DOHH2 (cell line): ENCODE measurements around the gene MYBPH.
A peak's percentile ranks its signal among the peaks of the same experiment; 100 is the strongest.

Source experiments
- H3F3A ChIP-seq: fragments of 200-600 bp; sonication (generic), shearing (Covaris generic); 2 replicates; pipeline ENCODE4 v1.6.0; 2016; ENCODE audit warnings: antibody characterized with exemption, mild to moderate bottlenecking; ENCODE audit not compliant: control insufficient read depth, insufficient read depth
- H3K27ac ChIP-seq: fragments of 200-600 bp; sonication (generic); 2 replicates; pipeline ENCODE4 v1.5.1; 2014; ENCODE audit warnings: low read depth, mild to moderate bottlenecking, low read length, moderate library complexity
- H3K27me3 ChIP-seq: fragments of 200-600 bp; sonication (generic); 2 replicates; pipeline ENCODE4 v1.6.1; 2014; ENCODE audit warnings: mild to moderate bottlenecking, low read length, mixed read lengths; ENCODE audit not compliant: control insufficient read depth
- H3K36me3 ChIP-seq: fragments of 200-600 bp; sonication (generic); 2 replicates; pipeline ENCODE4 v1.6.1; 2014; ENCODE audit warnings: mild to moderate bottlenecking, low read length, moderate library complexity, mixed read lengths; ENCODE audit not compliant: control insufficient read depth
- H3K4me1 ChIP-seq: fragments of 200-600 bp; sonication (generic); 2 replicates; pipeline ENCODE4 v1.6.1; 2014; ENCODE audit warnings: mild to moderate bottlenecking, low read length, mixed read lengths; ENCODE audit not compliant: control insufficient read depth
- H3K4me2 ChIP-seq: fragments of 200-600 bp; sonication (generic); 2 replicates; pipeline ENCODE4 v1.6.0; 2014; ENCODE audit warnings: mild to moderate bottlenecking, low read length, moderate library complexity
- H3K4me3 ChIP-seq: fragments of 200-600 bp; sonication (generic); 2 replicates; pipeline ENCODE4 v1.5.1; 2014; ENCODE audit warnings: mild to moderate bottlenecking, low read length, mixed read lengths
- H3K79me2 ChIP-seq: fragments of 200-600 bp; sonication (generic); 2 replicates; pipeline ENCODE4 v1.6.1; 2014; ENCODE audit warnings: mild to moderate bottlenecking, low read length, mixed read lengths; ENCODE audit not compliant: control insufficient read depth
- H3K9me2 ChIP-seq: fragments of 200-600 bp; sonication (generic); replicated peaks from 2 replicates; pipeline ENCODE4 v1.6.1; 2014; ENCODE audit warnings: mild to moderate bottlenecking, low read length, mixed read lengths; ENCODE audit not compliant: control insufficient read depth
- H3K9me3 ChIP-seq: fragments of 200-600 bp; sonication (generic); 2 replicates; pipeline ENCODE4 v1.6.1; 2014; ENCODE audit warnings: antibody characterized with exemption, low read length, mixed read lengths; ENCODE audit not compliant: control insufficient read depth, insufficient read depth
- H4K20me1 ChIP-seq: fragments of 200-600 bp; sonication (generic); 2 replicates; pipeline ENCODE4 v1.6.0; 2014; ENCODE audit warnings: low read depth, mild to moderate bottlenecking, antibody characterized with exemption, low read length, moderate library complexity; ENCODE audit not compliant: control insufficient read depth, insufficient read depth
- CTCF ChIP-seq: fragments of 200-600 bp; sonication (generic); IDR thresholded peaks from one replicate; pipeline ENCODE4 v1.5.1; 2014; ENCODE audit warnings: antibody characterized with exemption, mild to moderate bottlenecking, low read depth, low read length; ENCODE audit not compliant: poor library complexity, severe bottlenecking
- EZH2phosphoT487 ChIP-seq: fragments of 200-600 bp; sonication (generic); IDR thresholded peaks from 2 replicates; pipeline ENCODE4 v1.6.1; 2017; ENCODE audit warnings: borderline replicate concordance, mild to moderate bottlenecking, antibody characterized with exemption, low read length, moderate library complexity, mixed read lengths

The MYBPH gene

GRCh38 chr1:203216274-203217138 is 40.9 kb upstream of the MYBPH start:
- H3K4me1 ChIP-seq = no peaks in the 10 kb centered on the region
- no peaks in the 10 kb centered on the region for H4K20me1 ChIP-seq
- H3K79me2 ChIP-seq = no peaks in the 10 kb centered on the region
- TF ChIP-seq EZH2phosphoT487 (no peak), CTCF (peak; percentile 77)
- H3K27ac ChIP-seq = no peak overlapping the region
- no peaks in the 10 kb centered on the region for H3K9me2 ChIP-seq
- H3F3A ChIP-seq = no peaks in the 10 kb centered on the region
- H3K27me3 ChIP-seq = peaks cover 17% of the 10 kb centered on the region; the same call in 1 of the 2 replicates
- no peaks in the 10 kb centered on the region for H3K36me3 ChIP-seq
- H3K4me3 ChIP-seq = no peak overlapping the region
- H3K9me3 ChIP-seq = no peaks in the 10 kb centered on the region
- H3K4me2 ChIP-seq = no peak overlapping the region

GRCh38 chr1:203215573-203215972 is 39.9 kb upstream of the MYBPH start:
- no peak overlapping the region for H3K27ac ChIP-seq
- H3K9me3 ChIP-seq = no peaks in the 10 kb centered on the region
- no peak overlapping the region for H3K4me3 ChIP-seq
- no peak for TF ChIP-seq CTCF
- no peak for TF ChIP-seq EZH2phosphoT487
- H3K4me1 ChIP-seq = no peaks in the 10 kb centered on the region
- no peaks in the 10 kb centered on the region for H3F3A ChIP-seq
- H3K4me2 ChIP-seq = no peak overlapping the region
- H3K36me3 ChIP-seq = no peaks in the 10 kb centered on the region
- H3K79me2 ChIP-seq = no peaks in the 10 kb centered on the region
- no peaks in the 10 kb centered on the region for H3K9me2 ChIP-seq
- peaks cover 14% of the 10 kb centered on the region; the same call in 1 of the 2 replicates for H3K27me3 ChIP-seq
- no peaks in the 10 kb centered on the region for H4K20me1 ChIP-seq

GRCh38 chr1:203214871-203215270 is 39.2 kb upstream of the MYBPH start:
- no peaks in the 10 kb centered on the region for H3K79me2 ChIP-seq
- TF ChIP-seq EZH2phosphoT487 (no peak), CTCF (no peak)
- no peak overlapping the region for H3K27ac ChIP-seq
- H3K36me3 ChIP-seq = no peaks in the 10 kb centered on the region
- no peaks in the 10 kb centered on the region for H3K9me2 ChIP-seq
- no peaks in the 10 kb centered on the region for H3F3A ChIP-seq
- H3K4me2 ChIP-seq = no peak overlapping the region
- H3K9me3 ChIP-seq = no peaks in the 10 kb centered on the region
- H3K27me3 ChIP-seq = peaks cover 18% of the 10 kb centered on the region; the same call in 1 of the 2 replicates
- no peaks in the 10 kb centered on the region for H4K20me1 ChIP-seq
- no peak overlapping the region for H3K4me3 ChIP-seq
- H3K4me1 ChIP-seq = no peaks in the 10 kb centered on the region
